Aorta (tissue), 5 donors: Measurements from ENCODE around the gene NPHP4. TPM values are rescaled to one million over a fixed set of nuclear protein-coding genes. Genes with fewer than 3 reads are reported as not detected.

ENCODE experiments used
- ATAC-seq: fragments of 200-7000 bp; cut with Tn5 transposase; one replicate; pipeline ENCODE4 v1.9.1; 2022; ENCODE audit warnings: moderate library complexity; ENCODE audit not compliant: low FRiP score
- DNase-seq, 2 donors: peaks; one replicate each; pipeline ENCODE4 v3.0.0-alpha.2; 2020
- H3K27ac ChIP-seq, 2 donors: one replicate each; pipeline ENCODE4 v1.5.1; 2013; ENCODE audit warnings: low read length in 2 of 2, mild to moderate bottlenecking in 2 of 2, moderate library complexity in 2 of 2, control low read depth in 1 of 2, inconsistent platforms in 1 of 2, low read depth in 1 of 2
- H3K27me3 ChIP-seq, 2 donors: one replicate each; pipeline ENCODE4 v1.6.1; 2013; ENCODE audit warnings: control low read depth in 1 of 2, low read length in 1 of 2, mild to moderate bottlenecking in 1 of 2, moderate library complexity in 1 of 2; ENCODE audit not compliant: insufficient read depth in 2 of 2, control insufficient read depth in 1 of 2
- H3K36me3 ChIP-seq, 2 donors: one replicate each; pipeline ENCODE4 v1.6.1; 2013; ENCODE audit warnings: control low read depth in 1 of 2, low read length in 1 of 2, mild to moderate bottlenecking in 1 of 2; ENCODE audit not compliant: insufficient read depth in 2 of 2, control insufficient read depth in 1 of 2
- H3K4me1 ChIP-seq, 2 donors: one replicate each; pipeline ENCODE4 v1.6.1; 2013; ENCODE audit warnings: low read length in 2 of 2, control low read depth in 1 of 2, mild to moderate bottlenecking in 1 of 2, moderate library complexity in 1 of 2; ENCODE audit not compliant: insufficient read depth in 2 of 2, control insufficient read depth in 1 of 2
- H3K4me3 ChIP-seq, 2 donors: one replicate each; pipeline ENCODE4 v1.5.1; 2013; ENCODE audit warnings: low read length in 2 of 2, control low read depth in 1 of 2, mild to moderate bottlenecking in 1 of 2
- H3K9me3 ChIP-seq: one replicate; pipeline ENCODE4 v1.6.1; 2013; ENCODE audit warnings: mild to moderate bottlenecking, low read length; ENCODE audit not compliant: control insufficient read depth
- WGBS, 2 donors: extraction: QIAGEN DNeasy Blood & Tissue Kit; methylation state at CpG; one replicate each; pipeline ENCODE4 v1.1.7; 2013; 5-methylcytosine and 5-hydroxymethylcytosine counted together
- intact Hi-C, 2 donors: fragments of 100-400 bp; cut with DNase I; formaldehyde crosslinking; loops; one replicate each; pipeline versions ENCODE4 v1.14.2 to v1.15.0; 2022
- polyA plus RNA-seq, 2 donors: library from polyadenylated mRNA; stranded (reverse); fragments of 200-250 nt; gene quantifications; one replicate each; pipeline ENCODE4 v1.2.3, GENCODE V29; 2013
- total RNA-seq, 2 donors: library from RNA; stranded (reverse); fragmentation: NEBNext Ultra II Directional; extraction: Animal tissue kit (Norgen Biotek cat#: 25700); gene quantifications; one replicate each; pipeline ENCODE4 v1.2.1, GENCODE V29; 2021
- donor health status: healthy with polysubstance abuse.
- donor health status: Bipolar disorder and iron deficiency.
- donor health status: DM: no; HTN: no; CAD: no.
- donor health status: DM: no; HTN: no; CAD: no.
- donor health status: DM: yes; HTN: yes; CAD: no.

The NPHP4 gene
- total and polyA plus RNA-seq, 4 donors: 2.4 to 15.1 (median 6.3) TPM

DNA sequence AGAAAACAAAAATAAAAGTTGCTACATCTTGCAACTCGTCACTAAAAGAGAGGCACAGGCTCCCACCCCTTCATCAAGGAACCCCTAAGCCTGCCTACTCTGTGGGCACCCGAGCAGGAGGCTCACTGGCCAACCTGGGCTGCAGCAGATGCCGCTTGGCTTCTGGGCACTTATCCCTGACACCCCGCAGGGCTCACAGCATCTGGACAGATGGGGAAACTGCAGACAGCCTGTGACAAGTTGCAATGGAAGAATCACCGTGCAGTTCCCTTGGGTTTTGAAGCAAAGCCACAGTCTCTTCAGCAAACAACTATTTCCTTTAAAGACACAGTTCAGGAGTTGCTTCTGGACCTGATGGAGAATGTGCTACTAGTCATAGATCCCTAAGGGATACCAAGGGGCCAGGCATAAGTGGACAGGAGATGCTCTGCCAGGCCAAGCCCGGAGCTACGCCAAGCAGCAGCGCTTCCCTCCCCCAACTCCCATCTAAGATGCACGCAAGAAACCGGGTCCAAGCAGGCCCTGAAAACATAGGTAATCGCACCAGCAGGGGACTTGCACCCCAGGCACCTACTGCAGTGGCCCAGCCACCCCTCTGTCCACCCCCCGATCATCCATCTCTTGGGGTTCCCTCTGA is 170.6 kb downstream of the NPHP4 start:
- Histone ChIP-seq H3K4me3 (no peak overlapping the region), H3K27me3 (no peaks in the 10 kb centered on the region), H3K27ac (no peak overlapping the region), H3K4me1 (no peaks in the 10 kb centered on the region), H3K36me3 (no peaks in the 10 kb centered on the region), H3K9me3 (peaks cover 2% of the 10 kb centered on the region)
- WGBS, 2 donors: 62 to 72% methylated on average over 12 of the region's 12 CpGs
- intact Hi-C loops: no loop called here
- no peak for ATAC-seq
- no peak for DNase-seq

GRCh38 chr1:5820026-5820421 is 172.2 kb downstream of the NPHP4 start:
- intact Hi-C loops: no loop called here
- Histone ChIP-seq H3K4me3 (no peak overlapping the region), H3K4me1 (no peaks in the 10 kb centered on the region), H3K27me3 (no peaks in the 10 kb centered on the region), H3K27ac (no peak overlapping the region), H3K36me3 (no peaks in the 10 kb centered on the region), H3K9me3 (peaks cover 2% of the 10 kb centered on the region)
- ATAC-seq (no peak), DNase-seq (no peak)
- WGBS, 2 donors: 84 to 89% methylated on average over 10 of the region's 10 CpGs

GRCh38 chr1:5819391-5820025 is 172.7 kb downstream of the NPHP4 start:
- no peaks in the 10 kb centered on the region for H3K36me3 ChIP-seq
- intact Hi-C loops: no loop called here
- ATAC-seq: no peak
- no peak overlapping the region for H3K4me3 ChIP-seq
- peak in 1 of 2 donors; percentile 50 for DNase-seq
- no peaks in the 10 kb centered on the region for H3K4me1 ChIP-seq
- H3K27ac ChIP-seq: no peak overlapping the region
- no peaks in the 10 kb centered on the region for H3K27me3 ChIP-seq
- H3K9me3 ChIP-seq: peaks cover 2% of the 10 kb centered on the region
- 81 to 82% methylated on average over 9 of the region's 9 CpGs for WGBS, 2 donors

DNA sequence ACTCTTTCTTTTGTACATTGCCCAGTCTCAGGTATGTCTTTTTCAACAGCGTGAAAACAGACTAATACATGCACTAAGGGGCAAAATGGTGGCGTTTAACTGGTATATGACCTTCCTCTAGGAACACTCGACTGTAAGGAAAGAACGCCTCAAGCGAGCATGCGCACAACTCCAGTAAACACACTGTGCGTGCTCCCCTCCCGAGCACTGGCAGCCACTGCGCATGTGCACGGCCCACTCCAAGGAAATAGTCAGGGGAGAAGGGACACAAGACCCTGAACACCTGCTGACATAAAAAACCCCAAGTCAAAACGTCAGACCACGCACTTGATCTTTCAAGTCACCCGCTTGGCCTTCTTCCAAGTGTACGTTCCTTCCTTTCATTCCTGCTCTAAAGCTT is 173.5 kb downstream of the NPHP4 start:
- no peaks in the 10 kb centered on the region for H3K36me3 ChIP-seq
- H3K4me1 ChIP-seq: no peaks in the 10 kb centered on the region
- DNase-seq: peak in 1 of 2 donors; percentile 6
- ATAC-seq: no peak
- intact Hi-C loops: no loop called here
- H3K9me3 ChIP-seq: peaks cover 2% of the 10 kb centered on the region
- H3K27me3 ChIP-seq: no peaks in the 10 kb centered on the region
- no peak overlapping the region for H3K4me3 ChIP-seq
- 76 to 86% methylated on average over 14 of the region's 14 CpGs for WGBS, 2 donors
- no peak overlapping the region for H3K27ac ChIP-seq

GRCh38 chr1:5815716-5816115 is 176.5 kb downstream of the NPHP4 start:
- peaks cover 4% of the 10 kb centered on the region for H3K9me3 ChIP-seq
- H3K27ac ChIP-seq: no peak overlapping the region
- H3K4me1 ChIP-seq: no peaks in the 10 kb centered on the region
- WGBS, 2 donors: 93% methylated on average over 4 of the region's 4 CpGs
- ATAC-seq (no peak), DNase-seq (no peak)
- H3K27me3 ChIP-seq: no peaks in the 10 kb centered on the region
- no peaks in the 10 kb centered on the region for H3K36me3 ChIP-seq
- intact Hi-C loops: no loop called here
- H3K4me3 ChIP-seq: no peak overlapping the region

DNA sequence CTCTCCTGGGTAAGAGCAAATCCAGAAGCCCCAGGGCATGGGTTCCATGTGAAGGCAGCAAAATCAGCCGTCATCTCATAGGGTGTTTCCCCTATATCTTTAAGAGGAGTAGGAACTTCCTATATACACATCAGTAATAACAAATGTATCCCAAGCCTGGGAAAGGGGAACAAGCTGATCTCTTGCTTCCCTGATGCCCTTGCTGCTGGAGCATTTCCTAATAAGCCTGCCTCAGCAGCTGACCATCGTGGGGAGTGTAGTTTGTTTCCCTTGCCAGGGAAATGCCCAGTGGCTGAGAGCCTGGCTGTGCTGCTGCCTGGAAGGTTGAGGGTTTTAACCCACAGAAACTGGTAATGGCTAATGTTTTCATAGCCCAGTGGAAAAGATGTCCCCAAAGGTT is 177.0 kb downstream of the NPHP4 start:
- Histone ChIP-seq H3K9me3 (peaks cover 4% of the 10 kb centered on the region), H3K36me3 (no peaks in the 10 kb centered on the region), H3K27me3 (no peaks in the 10 kb centered on the region), H3K4me1 (no peaks in the 10 kb centered on the region), H3K27ac (no peak overlapping the region), H3K4me3 (no peak overlapping the region)
- intact Hi-C loops: no loop called here
- 55 to 62% methylated on average over 2 of the region's 2 CpGs for WGBS, 2 donors
- no peak for DNase-seq
- ATAC-seq: no peak

- Histone ChIP-seq H3K9me3 (peaks cover 4% of the 10 kb centered on the region), H3K27me3 (no peaks in the 10 kb centered on the region)
- no peak for ATAC-seq
These were observed 178.1 kb downstream of the NPHP4 start for GRCh38 chr1:5814046-5814619.

GRCh38 chr1:5813480-5813879 is 178.7 kb downstream of the NPHP4 start:
- ATAC-seq (no peak), DNase-seq (no peak)
- intact Hi-C loops: no loop called here
- Histone ChIP-seq H3K4me3 (no peak overlapping the region), H3K4me1 (no peaks in the 10 kb centered on the region), H3K27me3 (no peaks in the 10 kb centered on the region), H3K36me3 (no peaks in the 10 kb centered on the region), H3K9me3 (peaks cover 4% of the 10 kb centered on the region), H3K27ac (no peak overlapping the region)
- WGBS, 2 donors: 59 to 63% methylated on average over 6 to 8 of the region's 8 CpGs

More at GRCh38 chr1:5814046-5814619, 178.1 kb downstream of the NPHP4 start:
- no peak for DNase-seq
- no peak overlapping the region for H3K4me3 ChIP-seq
- intact Hi-C loops: no loop called here
- H3K27ac ChIP-seq: no peak overlapping the region
- 67 to 71% methylated on average over 25 of the region's 25 CpGs for WGBS, 2 donors
- H3K4me1 ChIP-seq: no peaks in the 10 kb centered on the region
- no peaks in the 10 kb centered on the region for H3K36me3 ChIP-seq
